Measurements from ENCODE around the gene TRPM3.

GRCh38 chr9:70504834-70505233 lies 616.6 kb downstream of the TRPM3 start:
- no peak for TF ChIP-seq CTCF (IDR thresholded peaks at IDR 0.05)
- no peak for TF ChIP-seq POLR2A (IDR thresholded peaks at IDR 0.05)
